Measurements from ENCODE around the gene ZBTB1. TPM values are rescaled to one million over a fixed set of nuclear protein-coding genes. Genes with fewer than 3 reads are reported as not detected.

ZBTB1 gene
- total RNA-seq, 1 experiment from 2014 or later: 26.5 TPM

- CTCF ChIA-PET: interaction anchor here (0.7 to 1.4 kb wide), 4 partner anchors 128 to 383 kb away, joined by 3 to 6 read pairs (median 4); no protein-coding TSS in a partner anchor
- H3K4me1 Mint-ChIP-seq (ENCODE audit: insufficient read depth, unreplicated experiment): peaks cover 35% of the 10 kb centered on the region
These were observed 3.7 kb downstream of the ZBTB1 start for GRCh38 chr14:64508215-64508776.

GRCh38 chr14:64509036-64509435 lies 4.5 kb downstream of the ZBTB1 start:
- no peak overlapping the region for H3K4me3 Mint-ChIP-seq (ENCODE audit: unreplicated experiment)
- no peak for DNase-seq (ENCODE audit: unreplicated experiment)
- POLR2A ChIA-PET: interaction anchor here (0.7 to 1.4 kb wide), 5 partner anchors 12 to 155 kb away, joined by 3 to 5 read pairs (median 3); no protein-coding TSS in a partner anchor
- peaks cover 15% of the 10 kb centered on the region for H3K36me3 Mint-ChIP-seq (ENCODE audit: insufficient read depth, unreplicated experiment)
- no TSS peak for BruUV-seq (replicated peaks)
- no peaks in the 10 kb centered on the region for H3K9me3 Mint-ChIP-seq (ENCODE audit: unreplicated experiment)
- H3K27me3 Mint-ChIP-seq (ENCODE audit: insufficient read depth, unreplicated experiment): no peaks in the 10 kb centered on the region
- H3K27ac Mint-ChIP-seq (ENCODE audit: low read depth, unreplicated experiment): no peak overlapping the region
- no peak for TF ChIP-seq CTCF (IDR thresholded peaks at IDR 0.05; ENCODE audit: unreplicated experiment)
- CTCF ChIA-PET: interaction anchor here (0.6 to 1.4 kb wide), 7 partner anchors 12 to 383 kb away, joined by 3 to 6 read pairs (median 4); no protein-coding TSS in a partner anchor
- H3K4me1 Mint-ChIP-seq (ENCODE audit: insufficient read depth, unreplicated experiment): peaks cover 35% of the 10 kb centered on the region
- intact Hi-C loops (cut with micrococcal nuclease): loop anchor here (10.0 kb wide), 1 partner anchor 164 kb away; no protein-coding TSS in a partner anchor

More at GRCh38 chr14:64508215-64508776, 3.7 kb downstream of the ZBTB1 start:
- DNase-seq (ENCODE audit: unreplicated experiment): no peak
- Mint-ChIP-seq H3K27me3 (ENCODE audit: insufficient read depth, unreplicated experiment) (no peaks in the 10 kb centered on the region), H3K4me3 (ENCODE audit: unreplicated experiment) (peak overlapping the region; percentile 83), H3K36me3 (ENCODE audit: insufficient read depth, unreplicated experiment) (peaks cover 20% of the 10 kb centered on the region), H3K27ac (ENCODE audit: low read depth, unreplicated experiment) (no peak overlapping the region), H3K9me3 (ENCODE audit: unreplicated experiment) (no peaks in the 10 kb centered on the region)
- POLR2A ChIA-PET: interaction anchor here (0.6 to 1.4 kb wide), 6 partner anchors 13 to 465 kb away, joined by 3 to 5 read pairs (median 3); no protein-coding TSS in a partner anchor
- intact Hi-C loops (cut with micrococcal nuclease): loop anchor here (10.0 kb wide), 1 partner anchor 163 kb away; no protein-coding TSS in a partner anchor
- no peak for TF ChIP-seq CTCF (IDR thresholded peaks at IDR 0.05; ENCODE audit: unreplicated experiment)
- BruUV-seq (replicated peaks): no TSS peak

- H3K4me3 Mint-ChIP-seq (ENCODE audit: unreplicated experiment): no peak overlapping the region
- intact Hi-C loops (cut with micrococcal nuclease): loop anchor here (1.0 kb wide), 1 partner anchor 81 kb away; no protein-coding TSS in a partner anchor
- H3K27me3 Mint-ChIP-seq (ENCODE audit: insufficient read depth, unreplicated experiment): no peaks in the 10 kb centered on the region
- peaks cover 4% of the 10 kb centered on the region for H3K36me3 Mint-ChIP-seq (ENCODE audit: insufficient read depth, unreplicated experiment)
- H3K9me3 Mint-ChIP-seq (ENCODE audit: unreplicated experiment): no peaks in the 10 kb centered on the region
- H3K27ac Mint-ChIP-seq (ENCODE audit: low read depth, unreplicated experiment): peak overlapping the region; percentile 32
- H3K4me1 Mint-ChIP-seq (ENCODE audit: insufficient read depth, unreplicated experiment): peaks cover 30% of the 10 kb centered on the region
- POLR2A ChIA-PET: interaction anchor here (0.5 to 1.7 kb wide), 10 partner anchors 9 to 351 kb away, joined by 3 to 20 read pairs (median 3); no protein-coding TSS in a partner anchor
- CTCF ChIA-PET: interaction anchor here (0.6 to 2.0 kb wide), 24 partner anchors 9 to 1445 kb away, joined by 3 to 14 read pairs (median 3); partner anchors contain the start of gene AKAP5
- DNase-seq (ENCODE audit: unreplicated experiment): peak; percentile 77
- BruUV-seq (replicated peaks): no TSS peak
- peak; percentile 80 for TF ChIP-seq CTCF (IDR thresholded peaks at IDR 0.05; ENCODE audit: unreplicated experiment)
These were observed 6.5 kb downstream of the ZBTB1 start for GRCh38 chr14:64510825-64511671.

- peaks cover 15% of the 10 kb centered on the region for H3K4me1 Mint-ChIP-seq (ENCODE audit: insufficient read depth, unreplicated experiment)
- H3K27ac Mint-ChIP-seq (ENCODE audit: low read depth, unreplicated experiment): no peak overlapping the region
- no peaks in the 10 kb centered on the region for H3K9me3 Mint-ChIP-seq (ENCODE audit: unreplicated experiment)
- CTCF ChIA-PET: interaction anchor here (0.6 to 1.2 kb wide), 3 partner anchors 66 to 123 kb away, joined by 3 to 4 read pairs (median 3); no protein-coding TSS in a partner anchor
- no peak overlapping the region for H3K4me3 Mint-ChIP-seq (ENCODE audit: unreplicated experiment)
- intact Hi-C loops (cut with micrococcal nuclease): no loop called here
- H3K36me3 Mint-ChIP-seq (ENCODE audit: insufficient read depth, unreplicated experiment): peaks cover 4% of the 10 kb centered on the region
- TF ChIP-seq CTCF (IDR thresholded peaks at IDR 0.05; ENCODE audit: unreplicated experiment): no peak
- no TSS peak for BruUV-seq (replicated peaks)
- H3K27me3 Mint-ChIP-seq (ENCODE audit: insufficient read depth, unreplicated experiment): no peaks in the 10 kb centered on the region
- DNase-seq (ENCODE audit: unreplicated experiment): no peak
- POLR2A ChIA-PET: interaction anchor here (1.7 kb wide), 1 partner anchor 11 kb away, joined by 6 read pairs; no protein-coding TSS in a partner anchor
These were observed 8.7 kb downstream of the ZBTB1 start for GRCh38 chr14:64513271-64513670.
